ENCODE results near the gene SKOR2.

SKOR2 gene

GRCh38 chr18:47246027-47246971, 5.2 kb downstream of the SKOR2 start:
- Histone ChIP-seq H3F3A (ENCODE audit: insufficient read depth, low read length) (no peaks in the 10 kb centered on the region), H3K4me3 (ENCODE audit: low read length) (no peak overlapping the region), H3K4me2 (ENCODE audit: low read depth, low read length) (no peak overlapping the region)

DNA sequence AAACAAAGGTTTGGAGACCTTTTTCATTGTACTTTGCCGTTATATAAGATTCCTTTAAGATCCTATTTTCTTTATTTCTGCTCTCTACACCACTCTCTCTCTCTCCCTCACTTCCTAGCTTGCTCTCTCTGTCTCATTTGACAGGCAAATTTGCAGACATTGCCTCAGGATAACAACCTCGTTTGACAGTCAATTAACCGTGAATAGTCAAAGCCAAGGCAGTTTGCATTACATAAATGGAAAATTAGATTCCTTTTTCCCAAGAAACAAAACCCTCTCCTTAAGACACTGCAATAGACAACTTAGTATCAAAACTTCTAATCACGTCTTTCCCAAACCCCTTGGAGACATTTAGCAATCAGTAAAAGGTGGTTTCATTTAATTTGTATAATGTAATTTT, 7.4 kb downstream of the SKOR2 start:
- no peak overlapping the region for H3K4me2 ChIP-seq (ENCODE audit: low read depth, low read length)
- no peaks in the 10 kb centered on the region for H3K9me2 ChIP-seq (replicated peaks; ENCODE audit: insufficient read depth, low read length)
- H3K9me3 ChIP-seq (replicated peaks; ENCODE audit: insufficient read depth, low read length) = no peaks in the 10 kb centered on the region
- H3K4me1 ChIP-seq (ENCODE audit: low read length) = no peaks in the 10 kb centered on the region
- H3K36me3 ChIP-seq (replicated peaks; ENCODE audit: insufficient read depth, low read length) = no peaks in the 10 kb centered on the region
- no peak for DNase-seq
- no peak overlapping the region for H3K4me3 ChIP-seq (ENCODE audit: low read length)
- no peaks in the 10 kb centered on the region for H3K79me2 ChIP-seq (ENCODE audit: low read length)
- TF ChIP-seq EZH2phosphoT487 (IDR thresholded peaks at IDR 0.05; ENCODE audit: low read length) (no peak), EZH2 (optimal IDR thresholded peaks at IDR 0.05; ENCODE audit: low read depth, low read length) (no peak)
- TF ChIP-seq, protein P1, sequence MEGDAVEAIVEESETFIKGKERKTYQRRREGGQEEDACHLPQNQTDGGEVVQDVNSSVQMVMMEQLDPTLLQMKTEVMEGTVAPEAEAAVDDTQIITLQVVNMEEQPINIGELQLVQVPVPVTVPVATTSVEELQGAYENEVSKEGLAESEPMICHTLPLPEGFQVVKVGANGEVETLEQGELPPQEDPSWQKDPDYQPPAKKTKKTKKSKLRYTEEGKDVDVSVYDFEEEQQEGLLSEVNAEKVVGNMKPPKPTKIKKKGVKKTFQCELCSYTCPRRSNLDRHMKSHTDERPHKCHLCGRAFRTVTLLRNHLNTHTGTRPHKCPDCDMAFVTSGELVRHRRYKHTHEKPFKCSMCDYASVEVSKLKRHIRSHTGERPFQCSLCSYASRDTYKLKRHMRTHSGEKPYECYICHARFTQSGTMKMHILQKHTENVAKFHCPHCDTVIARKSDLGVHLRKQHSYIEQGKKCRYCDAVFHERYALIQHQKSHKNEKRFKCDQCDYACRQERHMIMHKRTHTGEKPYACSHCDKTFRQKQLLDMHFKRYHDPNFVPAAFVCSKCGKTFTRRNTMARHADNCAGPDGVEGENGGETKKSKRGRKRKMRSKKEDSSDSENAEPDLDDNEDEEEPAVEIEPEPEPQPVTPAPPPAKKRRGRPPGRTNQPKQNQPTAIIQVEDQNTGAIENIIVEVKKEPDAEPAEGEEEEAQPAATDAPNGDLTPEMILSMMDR (IDR thresholded peaks at IDR 0.05; ENCODE audit: low read length) = no peak
- no peaks in the 10 kb centered on the region for H3K27me3 ChIP-seq (replicated peaks; ENCODE audit: insufficient read depth, low read length)
- no peak overlapping the region for H2AFZ ChIP-seq (ENCODE audit: low read length)
- no peak overlapping the region for H3K9ac ChIP-seq (ENCODE audit: low read length)
- H3F3A ChIP-seq (ENCODE audit: insufficient read depth, low read length) = no peaks in the 10 kb centered on the region
- no peaks in the 10 kb centered on the region for H4K20me1 ChIP-seq (ENCODE audit: insufficient read depth, low read length)
- no peak overlapping the region for H3K27ac ChIP-seq (ENCODE audit: low read length)

More at GRCh38 chr18:47246027-47246971, 5.2 kb downstream of the SKOR2 start:
- Histone ChIP-seq H3K27me3 (replicated peaks; ENCODE audit: insufficient read depth, low read length) (no peaks in the 10 kb centered on the region), H3K36me3 (replicated peaks; ENCODE audit: insufficient read depth, low read length) (no peaks in the 10 kb centered on the region), H3K9me3 (replicated peaks; ENCODE audit: insufficient read depth, low read length) (no peaks in the 10 kb centered on the region), H3K27ac (ENCODE audit: low read length) (no peak overlapping the region), H3K79me2 (ENCODE audit: low read length) (no peaks in the 10 kb centered on the region), H3K9me2 (replicated peaks; ENCODE audit: insufficient read depth, low read length) (no peaks in the 10 kb centered on the region), H2AFZ (ENCODE audit: low read length) (no peak overlapping the region), H3K4me1 (ENCODE audit: low read length) (no peaks in the 10 kb centered on the region), H4K20me1 (ENCODE audit: insufficient read depth, low read length) (no peaks in the 10 kb centered on the region), H3K9ac (ENCODE audit: low read length) (no peak overlapping the region)
- TF ChIP-seq EZH2 (optimal IDR thresholded peaks at IDR 0.05; ENCODE audit: low read depth, low read length) (no peak), EZH2phosphoT487 (IDR thresholded peaks at IDR 0.05; ENCODE audit: low read length) (no peak)
- TF ChIP-seq, protein P1 (IDR thresholded peaks at IDR 0.05; ENCODE audit: low read length) = no peak
- no peak for DNase-seq

DNA sequence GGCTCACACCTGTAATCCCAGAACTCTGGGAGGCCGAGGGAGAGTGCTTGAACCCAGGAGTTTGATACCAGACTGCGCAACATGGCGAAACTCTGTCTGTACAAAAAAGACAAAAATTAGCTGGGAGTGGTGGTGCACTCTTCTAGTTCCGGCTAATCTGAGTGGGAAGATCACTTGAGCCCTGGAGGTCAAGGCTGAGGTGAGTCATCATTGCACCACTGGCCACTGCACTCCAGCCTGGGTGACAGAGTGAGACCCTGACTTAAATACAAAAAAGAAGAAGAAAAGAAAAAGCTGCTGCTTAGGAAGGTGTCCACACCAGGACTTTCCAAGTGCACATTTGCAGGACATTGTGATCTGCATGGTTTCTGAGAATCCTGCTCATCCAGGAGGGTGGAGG, 16.4 kb downstream of the SKOR2 start:
- Histone ChIP-seq H3K27me3 (replicated peaks; ENCODE audit: insufficient read depth, low read length) (no peaks in the 10 kb centered on the region), H3K79me2 (ENCODE audit: low read length) (no peaks in the 10 kb centered on the region), H3K27ac (ENCODE audit: low read length) (no peak overlapping the region), H2AFZ (ENCODE audit: low read length) (no peak overlapping the region), H3K36me3 (replicated peaks; ENCODE audit: insufficient read depth, low read length) (no peaks in the 10 kb centered on the region), H3K4me2 (ENCODE audit: low read depth, low read length) (no peak overlapping the region), H4K20me1 (ENCODE audit: insufficient read depth, low read length) (no peaks in the 10 kb centered on the region), H3K9ac (ENCODE audit: low read length) (no peak overlapping the region), H3K9me2 (replicated peaks; ENCODE audit: insufficient read depth, low read length) (no peaks in the 10 kb centered on the region), H3K9me3 (replicated peaks; ENCODE audit: insufficient read depth, low read length) (no peaks in the 10 kb centered on the region), H3K4me3 (ENCODE audit: low read length) (no peak overlapping the region), H3F3A (ENCODE audit: insufficient read depth, low read length) (no peaks in the 10 kb centered on the region), H3K4me1 (ENCODE audit: low read length) (no peaks in the 10 kb centered on the region)
- no peak for DNase-seq
- TF ChIP-seq, protein P1 (IDR thresholded peaks at IDR 0.05; ENCODE audit: low read length) = no peak
- TF ChIP-seq EZH2phosphoT487 (IDR thresholded peaks at IDR 0.05; ENCODE audit: low read length) = no peak
- no peak for TF ChIP-seq EZH2 (optimal IDR thresholded peaks at IDR 0.05; ENCODE audit: low read depth, low read length)

Data from MM.1S (cell line).